GM18511 (cell line): ENCODE results near the gene TSPAN4.

Source experiments
- ATAC-seq: cut with Tn5 transposase; IDR thresholded peaks from one replicate; pipeline ENCODE4 v1.9.1; 2021; ENCODE audit warnings: mild to moderate bottlenecking, moderate library complexity; ENCODE audit not compliant: unreplicated experiment

The TSPAN4 gene

GRCh38 chr11:803770-804598 is 38.7 kb upstream of the TSPAN4 start:
- ATAC-seq, result no peak

DNA sequence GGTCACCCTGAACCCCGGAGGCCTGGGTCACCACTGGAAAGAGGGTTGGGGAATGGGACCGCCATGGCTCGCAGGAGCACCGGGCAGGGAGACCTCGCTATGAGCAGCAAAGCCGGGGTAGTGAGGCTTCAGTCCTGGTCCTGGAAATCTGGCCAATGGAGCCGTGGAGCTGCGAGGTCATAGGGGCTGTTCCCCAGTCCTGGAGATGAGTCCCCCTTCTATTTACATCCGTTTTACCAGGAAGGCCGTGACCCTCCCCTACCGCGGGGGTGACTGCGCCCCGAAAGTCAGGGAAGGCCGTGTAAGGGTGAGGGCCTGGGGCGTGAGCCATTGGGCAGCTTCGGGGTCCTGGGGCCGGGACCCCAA is 38.1 kb upstream of the TSPAN4 start:
- no peak for ATAC-seq

- no peak for ATAC-seq
Observed at GRCh38 chr11:808427-809286, 34.0 kb upstream of the TSPAN4 start.

- peak; percentile 69 for ATAC-seq
Observed at GRCh38 chr11:809287-810039, 33.2 kb upstream of the TSPAN4 start, which contains the start of gene RPLP2. RPLP2 (plus strand) TSS chr11:809967; CDS start chr11:810235, 268 bp downstream.

DNA sequence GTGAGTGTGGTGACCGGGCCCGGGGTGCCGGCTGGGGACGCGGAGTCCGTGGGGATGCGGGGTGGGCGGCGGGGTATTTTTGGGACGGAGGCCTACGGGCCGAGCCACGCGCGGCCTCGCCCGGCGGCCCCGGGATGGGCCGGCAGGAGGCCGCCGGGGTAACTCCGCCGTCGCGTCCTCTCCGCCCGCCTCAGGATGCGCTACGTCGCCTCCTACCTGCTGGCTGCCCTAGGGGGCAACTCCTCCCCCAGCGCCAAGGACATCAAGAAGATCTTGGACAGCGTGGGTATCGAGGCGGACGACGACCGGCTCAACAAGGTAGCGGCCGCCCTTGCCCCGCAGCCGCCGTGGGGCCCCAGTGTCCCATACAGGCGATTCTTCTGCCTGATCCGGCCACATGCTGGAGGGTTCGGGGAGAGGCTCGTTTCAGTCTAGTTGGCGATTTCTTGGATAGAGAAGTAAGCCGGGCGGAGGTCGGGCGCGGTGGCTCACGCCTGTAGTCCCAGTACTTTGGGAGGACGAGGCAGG is 32.5 kb upstream of the TSPAN4 start:
- peak; percentile 14 for ATAC-seq

DNA sequence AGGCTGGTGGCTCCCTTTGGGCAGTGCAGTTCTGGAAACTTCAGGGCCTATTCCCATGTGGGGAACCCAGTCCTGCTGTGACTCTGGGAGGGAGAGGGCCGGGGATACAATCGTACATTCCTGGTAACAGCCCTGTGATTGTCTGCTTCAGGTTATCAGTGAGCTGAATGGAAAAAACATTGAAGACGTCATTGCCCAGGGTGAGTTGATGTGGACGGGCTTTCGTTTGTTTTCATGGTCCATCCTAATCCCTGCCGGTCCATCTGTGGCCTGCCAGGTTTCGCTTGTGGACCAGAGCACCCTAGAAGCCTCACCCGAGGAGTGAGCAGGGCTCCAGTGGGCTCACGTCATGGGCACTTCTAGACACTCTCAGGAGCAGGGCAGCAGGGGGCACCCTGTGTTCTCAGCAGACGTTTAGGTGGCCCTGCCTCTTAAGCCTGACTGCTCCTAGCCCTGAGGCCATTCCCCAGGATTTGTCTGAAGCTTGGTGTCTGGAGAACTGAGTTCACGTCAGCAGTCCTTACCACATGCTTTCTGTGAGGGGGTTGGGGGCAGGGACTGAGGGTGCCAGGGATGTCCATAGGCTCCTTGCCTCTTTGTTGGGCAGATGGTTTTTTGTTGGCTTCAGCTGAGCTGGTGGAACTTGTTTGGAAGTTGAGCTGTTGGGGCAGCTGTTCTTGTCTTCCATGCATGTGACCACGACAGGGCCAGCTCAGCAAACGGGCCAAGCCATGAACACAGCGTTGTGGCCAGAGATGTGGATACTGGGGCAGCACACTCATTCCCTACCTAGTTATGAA is 31.0 kb upstream of the TSPAN4 start:
- ATAC-seq, result no peak

DNA sequence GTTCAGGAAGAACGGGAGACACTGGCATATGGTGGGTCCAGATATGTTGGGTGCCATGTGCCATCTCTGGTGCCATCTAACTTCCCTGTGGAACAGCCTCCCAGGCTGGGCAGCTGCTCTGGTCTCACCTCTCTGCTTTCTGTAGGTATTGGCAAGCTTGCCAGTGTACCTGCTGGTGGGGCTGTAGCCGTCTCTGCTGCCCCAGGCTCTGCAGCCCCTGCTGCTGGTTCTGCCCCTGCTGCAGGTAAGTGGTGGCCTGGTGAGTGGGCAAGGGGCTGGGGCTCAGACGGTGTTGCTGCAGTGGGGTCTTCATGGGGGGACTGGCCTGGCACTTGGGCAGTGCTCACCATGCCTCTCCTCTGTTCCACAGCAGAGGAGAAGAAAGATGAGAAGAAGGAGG is 30.3 kb upstream of the TSPAN4 start:
- no peak for ATAC-seq

- no peak for ATAC-seq
Observed at GRCh38 chr11:813072-813455, 29.6 kb upstream of the TSPAN4 start.

DNA sequence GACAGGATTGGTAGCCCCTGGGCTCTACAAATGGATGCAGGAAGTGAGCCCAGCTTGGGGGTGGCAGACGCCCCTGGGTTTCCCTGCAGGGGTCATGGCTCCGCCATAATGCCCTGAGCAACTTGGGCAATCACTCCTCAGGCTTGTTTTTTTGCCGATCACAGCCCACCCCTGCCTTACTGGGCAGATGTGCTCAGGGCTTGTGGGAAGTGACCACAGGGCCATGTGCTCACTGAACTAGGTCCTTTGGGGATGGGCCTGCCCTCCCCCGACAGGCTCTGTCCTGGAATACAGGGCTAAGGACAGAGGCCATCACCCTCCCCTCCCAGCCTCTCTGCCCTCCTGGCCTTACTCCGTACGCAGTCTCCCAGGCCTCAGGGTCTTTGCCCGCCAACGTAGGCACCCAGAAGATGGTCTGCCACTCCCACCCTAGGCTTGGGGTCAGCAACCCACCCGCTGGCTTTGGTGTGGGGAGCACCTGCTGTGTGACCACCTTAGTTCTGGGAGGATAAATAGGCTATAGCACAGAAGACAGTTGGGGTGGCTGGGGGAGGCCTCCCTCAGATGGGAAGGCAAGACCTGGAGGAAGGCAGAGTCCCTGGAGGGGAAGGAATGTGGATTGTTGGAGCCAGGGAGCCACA is 29.1 kb upstream of the TSPAN4 start:
- ATAC-seq, result no peak

- ATAC-seq, result no peak
Observed at GRCh38 chr11:815675-816432, 26.8 kb upstream of the TSPAN4 start.

- ATAC-seq, result no peak
Observed at GRCh38 chr11:816433-816779, 26.2 kb upstream of the TSPAN4 start.

DNA sequence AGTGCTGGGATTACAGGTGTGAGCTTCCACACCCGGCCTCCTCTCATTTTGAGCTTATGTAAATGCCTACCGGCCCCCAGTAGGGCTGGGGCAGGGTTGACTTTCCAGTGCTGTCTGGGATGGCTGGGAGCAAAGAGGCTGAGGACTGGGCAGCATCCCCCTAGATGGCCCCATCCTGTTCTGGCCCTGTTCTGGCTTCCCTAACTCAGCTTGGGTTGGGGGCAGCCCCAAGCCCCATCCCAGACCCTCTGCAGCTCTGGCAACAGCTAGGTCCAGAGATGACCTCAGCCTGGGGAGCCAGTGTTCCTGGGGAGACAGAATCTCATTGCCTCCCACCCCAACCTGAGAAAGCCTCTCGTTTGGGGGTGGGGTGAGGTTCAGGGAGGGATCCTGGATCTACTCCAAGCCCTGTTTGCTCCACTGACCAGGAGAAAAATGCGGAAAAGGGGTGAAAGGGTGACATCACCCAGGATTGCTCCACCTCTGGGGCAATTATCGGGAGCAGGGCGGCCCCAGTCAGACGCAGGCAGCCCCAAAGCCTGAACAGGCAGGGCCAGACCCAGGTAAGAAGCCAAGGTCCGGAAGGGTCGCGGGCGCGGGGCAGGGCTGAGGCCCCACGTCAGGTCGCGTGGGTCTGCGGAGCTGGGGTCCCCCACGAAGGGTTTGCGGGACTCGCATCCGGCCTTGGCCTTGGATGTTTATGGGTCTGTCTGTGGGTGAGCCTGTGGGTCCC is 24.1 kb upstream of the TSPAN4 start, which contains the start of gene PNPLA2:
Gene PNPLA2 (plus strand): TSS at position 519 of the 733 bp plus-strand sequence. CDS start 805 bp downstream, outside the sequence.
- no peak for ATAC-seq

- peak; percentile 71 for ATAC-seq
Observed at GRCh38 chr11:819129-819931, 23.3 kb upstream of the TSPAN4 start.

DNA sequence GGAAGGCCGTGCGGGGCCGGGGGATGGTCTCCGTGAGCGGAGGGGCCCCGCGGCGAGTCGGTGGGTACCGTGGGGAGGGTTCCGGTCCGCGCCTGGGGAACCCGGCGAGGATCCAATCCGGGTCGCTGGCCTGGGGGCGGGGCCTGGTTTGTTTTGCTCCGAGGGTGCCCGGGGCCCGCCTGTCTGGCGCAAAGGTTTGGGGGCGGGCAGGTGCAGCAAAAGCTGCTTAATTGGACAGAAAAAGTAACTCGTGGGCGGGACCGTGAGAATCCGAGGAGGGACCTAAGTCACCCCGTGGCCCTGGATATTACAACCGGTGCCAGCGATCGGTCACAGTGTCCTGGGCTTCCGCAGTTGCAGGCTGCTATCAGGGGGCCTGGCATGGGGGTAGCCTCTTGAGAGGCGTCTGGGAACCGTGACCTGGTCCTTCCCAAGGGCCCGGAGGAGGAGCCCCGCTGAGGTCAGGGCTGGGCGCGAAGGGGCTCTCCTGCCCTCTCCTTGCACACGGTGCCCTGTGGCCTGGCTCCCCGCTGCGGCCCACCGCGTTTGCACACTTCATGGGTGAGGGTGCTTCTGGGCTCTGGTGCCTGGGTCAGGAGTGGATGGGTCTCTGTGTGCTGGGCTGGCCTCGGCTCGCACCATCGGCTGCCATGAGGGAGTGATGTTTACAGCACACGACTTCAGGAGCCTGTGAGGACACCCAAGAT is 22.6 kb upstream of the TSPAN4 start:
- peak; percentile 77 for ATAC-seq

DNA sequence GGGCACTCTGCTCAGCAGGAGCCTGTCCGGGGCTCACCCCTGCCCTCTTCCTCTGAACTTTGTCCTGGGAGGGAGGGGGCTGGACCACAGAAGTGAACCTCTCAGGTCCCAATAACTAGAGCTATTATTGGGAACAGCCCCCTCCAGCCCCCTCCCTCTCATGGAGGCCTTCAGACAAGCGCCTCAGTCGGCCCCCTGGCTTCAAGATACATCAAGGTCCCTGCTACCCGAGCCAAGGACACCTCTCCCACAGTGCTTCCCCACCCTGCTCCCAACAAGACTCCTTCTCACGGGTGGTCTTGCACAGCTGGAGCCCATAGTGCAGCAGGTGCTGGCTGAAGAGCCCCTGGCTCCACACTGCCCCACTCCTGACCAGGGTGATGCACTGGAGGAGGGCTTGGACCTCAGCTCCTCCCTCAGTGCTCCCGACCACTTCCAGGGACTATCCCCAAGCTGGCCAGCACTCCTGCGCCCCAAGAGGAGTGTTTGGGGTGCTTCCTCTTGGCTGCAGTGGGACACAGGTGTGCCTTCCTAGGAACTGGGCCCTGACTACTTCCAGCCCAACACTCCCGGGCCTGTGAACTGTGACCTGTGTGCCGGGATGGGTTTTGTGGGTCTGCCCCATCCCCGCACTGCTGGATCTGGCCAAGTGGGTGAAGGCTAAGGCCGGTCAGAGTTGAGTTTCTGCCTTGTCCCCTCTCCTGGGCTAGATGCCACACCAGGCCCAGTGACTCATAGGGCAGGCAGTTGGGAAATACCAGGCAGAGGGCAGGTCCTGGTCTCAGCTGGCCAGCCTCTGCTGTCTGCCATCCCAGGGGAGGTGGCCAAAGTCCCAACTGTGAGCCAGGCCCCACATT is 21.8 kb upstream of the TSPAN4 start:
- no peak for ATAC-seq
